HEK293T (cell line): ENCODE measurements around the gene RC3H2.
"Not testable (repeated sequence)": the region's sequence is repeated elsewhere in the genome, so short reads cannot be mapped to it uniquely, and the experiment has no call there.

Experiments used
- CTCF ChIA-PET: fragments of 350-600 bp; formaldehyde crosslinking; extraction: SDS; loops from one replicate; lab custom pipeline; 2021; ENCODE audit warnings: antibody characterized with exemption, inconsistent platforms; lab: Yijun Ruan, JAX
- POLR2A ChIA-PET: fragments of 350-600 bp; formaldehyde crosslinking; extraction: SDS; loops from one replicate; lab custom pipeline; 2020; ENCODE audit warnings: antibody characterized with exemption, inconsistent platforms; lab: Yijun Ruan, JAX
- DNase-seq: peaks from one replicate; pipeline ENCODE4 v3.0.0; 2012; ENCODE audit warnings: mixed read lengths; ENCODE audit errors: extremely low spot score
- ARNT ChIP-seq: fragments of 450-650 bp; IDR thresholded peaks from 2 replicates; pipeline ENCODE4 v1.6.1; 2017; ENCODE audit warnings: mild to moderate bottlenecking
- BHLHE40 ChIP-seq: fragments of 450-650 bp; IDR thresholded peaks from 2 replicates; pipeline ENCODE4 v1.6.1; 2016; ENCODE audit warnings: mild to moderate bottlenecking, moderate library complexity, borderline replicate concordance
- CTBP1 ChIP-seq: fragments of 450-650 bp; IDR thresholded peaks from 2 replicates; pipeline ENCODE4 v1.6.1; 2016; ENCODE audit warnings: borderline replicate concordance
- ELF4 ChIP-seq: fragments of 450-650 bp; IDR thresholded peaks from 2 replicates; pipeline ENCODE4 v1.6.1; 2017; ENCODE audit warnings: antibody characterized with exemption
- FOXA1 ChIP-seq: fragments of 450-650 bp; IDR thresholded peaks from 2 replicates; pipeline ENCODE4 v1.6.1; 2016; ENCODE audit warnings: mild to moderate bottlenecking
- FOXK2 ChIP-seq: fragments of 450-650 bp; IDR thresholded peaks from 2 replicates; pipeline ENCODE4 v1.6.1; 2016; ENCODE audit warnings: mild to moderate bottlenecking
- FOXM1 ChIP-seq: fragments of 450-650 bp; IDR thresholded peaks from 2 replicates; pipeline ENCODE4 v1.6.1; 2017; ENCODE audit warnings: mild to moderate bottlenecking, borderline replicate concordance
- HDGF ChIP-seq: fragments of 450-650 bp; IDR thresholded peaks from 2 replicates; pipeline ENCODE4 v1.6.1; 2017; ENCODE audit warnings: antibody characterized with exemption, borderline replicate concordance
- L3MBTL2 ChIP-seq: fragments of 450-650 bp; conservative IDR thresholded peaks from 2 replicates; pipeline ENCODE4 v1.6.1; 2016; ENCODE audit warnings: mild to moderate bottlenecking
- LEF1 ChIP-seq: fragments of 450-650 bp; IDR thresholded peaks from 2 replicates; pipeline ENCODE4 v1.6.1; 2017; ENCODE audit warnings: mild to moderate bottlenecking, borderline replicate concordance
- NFRKB ChIP-seq: fragments of 450-650 bp; IDR thresholded peaks from 2 replicates; pipeline ENCODE4 v1.6.1; 2016; ENCODE audit warnings: mild to moderate bottlenecking, moderate library complexity
- SP1 ChIP-seq: fragments of 450-650 bp; IDR thresholded peaks from 2 replicates; pipeline ENCODE4 v1.6.1; 2017
- SUZ12 ChIP-seq: fragments of 450-650 bp; IDR thresholded peaks from 2 replicates; pipeline ENCODE4 v1.6.1; 2016; ENCODE audit warnings: mild to moderate bottlenecking
- TARDBP ChIP-seq: fragments of 450-650 bp; IDR thresholded peaks from 2 replicates; pipeline ENCODE4 v1.6.1; 2016
- ZNF384 ChIP-seq: fragments of 450-650 bp; IDR thresholded peaks from 2 replicates; pipeline ENCODE4 v1.6.1; 2016
- TF ChIP-seq, protein P1 (sequence below): fragments of 450-650 bp; IDR thresholded peaks from 2 replicates; pipeline ENCODE4 v1.6.1; 2016

The RC3H2 gene

DNA sequence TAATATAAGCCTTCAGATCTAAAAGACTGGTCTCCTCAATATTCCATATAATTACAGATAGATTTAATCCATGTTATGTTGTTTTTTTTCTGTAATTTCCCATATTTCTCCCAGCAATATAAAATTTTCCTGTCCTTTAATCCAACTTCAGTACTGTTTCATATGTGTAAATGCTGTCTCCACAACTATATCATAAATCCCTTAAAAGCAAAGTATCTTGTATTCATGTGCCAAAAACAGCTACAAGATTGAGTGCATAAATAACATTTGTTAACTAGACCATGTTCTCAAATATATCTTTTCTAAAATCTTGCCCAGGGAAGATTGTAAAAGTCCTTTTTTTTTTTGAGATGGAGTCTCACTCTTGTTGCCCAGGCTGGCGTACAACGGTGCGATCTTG lies 41.8 kb downstream of the RC3H2 start:
- TF ChIP-seq, protein P1, sequence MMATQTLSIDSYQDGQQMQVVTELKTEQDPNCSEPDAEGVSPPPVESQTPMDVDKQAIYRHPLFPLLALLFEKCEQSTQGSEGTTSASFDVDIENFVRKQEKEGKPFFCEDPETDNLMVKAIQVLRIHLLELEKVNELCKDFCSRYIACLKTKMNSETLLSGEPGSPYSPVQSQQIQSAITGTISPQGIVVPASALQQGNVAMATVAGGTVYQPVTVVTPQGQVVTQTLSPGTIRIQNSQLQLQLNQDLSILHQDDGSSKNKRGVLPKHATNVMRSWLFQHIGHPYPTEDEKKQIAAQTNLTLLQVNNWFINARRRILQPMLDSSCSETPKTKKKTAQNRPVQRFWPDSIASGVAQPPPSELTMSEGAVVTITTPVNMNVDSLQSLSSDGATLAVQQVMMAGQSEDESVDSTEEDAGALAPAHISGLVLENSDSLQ: no peak
- TF ChIP-seq SP1 (no peak), FOXA1 (no peak), CTBP1 (no peak), FOXM1 (no peak), L3MBTL2 (no peak), ELF4 (no peak), SUZ12 (no peak), HDGF (no peak), ARNT (no peak), NFRKB (no peak), BHLHE40 (no peak), LEF1 (no peak), ZNF384 (no peak), TARDBP (no peak), FOXK2 (no peak)
- no peak for DNase-seq
- POLR2A ChIA-PET: no interaction called here
- CTCF ChIA-PET: no interaction called here

DNA sequence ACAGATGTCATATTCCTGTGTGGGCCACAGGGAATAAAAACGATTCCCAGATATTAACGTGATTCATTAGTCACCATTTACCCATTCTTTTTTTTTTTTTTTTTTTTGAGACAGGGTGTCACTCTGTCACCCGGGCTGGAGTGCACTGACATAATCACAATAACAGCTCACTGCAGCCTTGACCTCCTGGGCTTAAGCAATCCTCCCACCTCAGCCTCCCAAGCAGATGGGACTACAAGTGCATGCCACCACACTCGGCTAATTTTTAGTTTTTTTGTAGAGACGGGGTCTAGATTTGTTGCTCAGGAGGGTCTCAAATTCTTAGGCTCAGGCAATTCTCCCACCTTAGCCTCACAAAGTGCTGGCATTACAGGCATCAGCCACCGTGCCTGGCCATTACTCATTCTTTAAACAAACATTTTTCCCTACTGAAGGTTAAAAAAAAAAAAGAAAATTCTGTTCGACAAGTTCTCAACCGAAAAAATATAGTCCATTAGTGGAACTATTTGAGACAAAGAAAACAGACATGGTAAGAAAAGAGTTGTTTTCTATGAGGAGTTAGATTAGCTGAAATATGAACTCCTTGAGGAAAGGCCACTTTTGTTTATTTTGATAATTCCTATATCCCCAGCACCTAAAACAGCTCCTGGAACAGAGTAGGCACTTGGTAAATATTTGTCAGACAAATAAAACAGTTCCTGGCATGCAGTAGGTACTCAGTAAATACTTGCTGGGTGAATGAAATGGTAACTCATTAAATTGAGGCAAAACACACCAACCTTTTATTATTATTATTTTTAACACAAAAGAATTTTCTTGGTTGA lies 44.6 kb downstream of the RC3H2 start:
- CTCF ChIA-PET: no interaction called here
- no peak for DNase-seq
- POLR2A ChIA-PET: interaction anchor here (1.8 kb wide), 1 partner anchor 45 kb away, joined by 6 read pairs; the partner anchor contains the start of gene RC3H2
- TF ChIP-seq FOXK2 (no peak), ARNT (no peak), HDGF (no peak), CTBP1 (no peak), SP1 (no peak), FOXM1 (no peak), ELF4 (no peak), TARDBP (no peak), SUZ12 (no peak), NFRKB (no peak), ZNF384 (no peak), LEF1 (no peak), FOXA1 (no peak)
- TF ChIP-seq, protein P1: no peak

DNA sequence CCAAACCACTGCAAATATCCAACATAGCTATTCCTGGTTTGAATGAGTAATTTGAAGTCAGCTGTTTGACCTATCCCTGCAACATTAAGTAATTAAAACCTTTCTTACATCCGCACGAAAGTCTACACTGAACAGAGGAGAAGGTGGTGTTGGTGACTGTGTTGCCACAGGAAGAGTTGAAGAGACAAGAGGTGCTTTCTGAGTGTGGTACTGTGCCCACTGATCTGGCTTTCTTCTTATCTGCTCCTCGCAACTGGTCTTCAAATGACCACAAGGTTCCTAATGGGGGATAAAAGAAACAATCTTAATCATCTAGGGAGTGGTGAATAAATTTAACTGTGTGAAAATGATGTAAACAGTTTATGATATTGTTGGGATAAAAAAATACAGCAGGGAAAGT lies 47.3 kb downstream of the RC3H2 start:
- no peak for TF ChIP-seq TARDBP
- no peak for TF ChIP-seq ARNT
- no peak for TF ChIP-seq FOXA1
- no peak for TF ChIP-seq L3MBTL2
- TF ChIP-seq BHLHE40: no peak
- no peak for TF ChIP-seq FOXK2
- TF ChIP-seq SUZ12: no peak
- TF ChIP-seq CTBP1: no peak
- no peak for TF ChIP-seq NFRKB
- TF ChIP-seq LEF1: no peak
- no peak for TF ChIP-seq HDGF
- TF ChIP-seq ZNF384: no peak
- TF ChIP-seq FOXM1: no peak
- TF ChIP-seq, protein P1: no peak
- no peak for TF ChIP-seq ELF4
- no peak for TF ChIP-seq SP1
- ChIA-PET POLR2A (no interaction called here), CTCF (no interaction called here)
- no peak for DNase-seq

DNA sequence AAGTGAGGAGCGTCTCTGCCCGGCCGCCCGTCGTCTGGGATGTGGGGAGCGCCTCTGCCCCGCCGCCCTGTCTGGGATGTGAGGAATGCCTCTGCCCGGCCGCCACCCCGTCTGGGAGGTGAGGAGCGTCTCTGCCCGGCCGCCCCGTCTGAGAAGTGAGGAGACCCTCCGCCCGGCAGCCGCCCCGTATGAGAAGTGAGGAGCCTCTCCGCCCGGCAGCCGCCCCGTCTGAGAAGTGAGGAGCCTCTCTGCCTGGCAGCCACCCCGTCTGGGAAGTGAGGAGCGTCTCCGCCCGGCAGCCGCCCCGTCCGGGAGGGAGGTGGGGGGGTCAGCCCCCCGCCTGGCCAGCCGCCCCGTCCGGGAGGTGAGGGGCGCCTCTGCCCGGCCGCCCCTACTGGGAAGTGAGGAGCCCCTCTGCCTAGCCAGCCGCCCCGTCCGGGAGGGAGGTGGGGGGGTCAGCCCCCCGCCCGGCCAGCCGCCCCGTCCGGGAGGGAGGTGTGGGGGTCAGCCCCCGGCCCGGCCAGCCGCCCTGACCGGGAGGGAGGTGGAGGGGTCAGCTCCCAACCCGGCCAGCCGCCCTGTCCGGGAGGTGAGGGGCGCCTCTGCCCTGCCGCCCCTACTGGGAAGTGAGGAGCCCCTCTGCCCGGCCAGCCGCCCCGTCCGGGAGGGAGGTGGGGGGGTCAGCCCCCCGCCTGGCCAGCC lies 52.9 kb downstream of the RC3H2 start:
- POLR2A ChIA-PET, CTCF ChIA-PET, DNase-seq: not testable (repeated sequence)

DNA sequence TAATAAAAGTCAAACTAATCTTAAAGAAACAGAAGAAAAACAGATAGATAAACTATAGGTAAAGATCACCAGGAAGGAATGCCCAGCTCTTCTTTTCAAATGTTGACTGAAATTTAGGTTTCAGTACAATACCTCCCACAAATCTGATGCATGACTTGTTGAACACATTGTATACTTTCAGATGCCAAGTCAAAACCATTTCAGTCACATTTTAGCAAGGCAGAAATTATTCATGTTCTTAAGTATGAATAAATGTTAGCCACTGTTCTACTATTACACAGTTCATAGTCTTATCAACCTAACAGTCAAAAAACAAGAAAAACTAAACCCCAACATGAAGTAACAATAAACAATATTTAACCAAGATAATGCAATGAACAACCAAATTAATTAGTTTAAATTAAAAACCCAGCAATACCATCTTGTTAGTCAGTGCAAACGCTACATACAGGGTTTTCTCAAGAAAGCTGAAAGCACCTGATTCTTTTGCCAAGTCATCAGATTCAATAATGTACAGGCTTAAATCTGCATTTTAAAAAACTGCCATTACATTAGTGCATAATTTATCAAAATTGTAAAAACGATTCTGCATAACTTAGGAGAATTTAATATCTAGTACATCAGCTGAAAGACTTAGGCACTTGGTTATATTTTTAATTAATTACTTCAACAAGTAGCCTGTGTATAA lies 56.8 kb downstream of the RC3H2 start:
- DNase-seq: no peak
- TF ChIP-seq ELF4: no peak
- TF ChIP-seq FOXK2: no peak
- no peak for TF ChIP-seq FOXM1
- TF ChIP-seq ZNF384: no peak
- TF ChIP-seq, protein P1: no peak
- no peak for TF ChIP-seq CTBP1
- no peak for TF ChIP-seq L3MBTL2
- TF ChIP-seq SUZ12: no peak
- TF ChIP-seq NFRKB: no peak
- TF ChIP-seq TARDBP: no peak
- TF ChIP-seq FOXA1: no peak
- TF ChIP-seq LEF1: no peak
- no peak for TF ChIP-seq SP1
- no peak for TF ChIP-seq ARNT
- ChIA-PET POLR2A (interaction anchor here (0.6 kb wide), 1 partner anchor 558 kb away, joined by 3 read pairs; no protein-coding TSS in a partner anchor), CTCF (no interaction called here)
